ENCODE measurements around the gene ADAM12. TPM values are rescaled to one million over a fixed set of nuclear protein-coding genes. Genes with fewer than 3 reads are reported as not detected.

Gene ADAM12
- total and polyA plus RNA-seq, 9 of the 15 experiments (the other 6 are each of a cell fraction or from before 2014, with no cell fraction given), result not detected

- FAIRE-seq (no peak), ATAC-seq (no peak), DNase-seq (ENCODE audit: extremely low read depth in 1 of 4, low spot score in 3 of 4) (no peak)
- H3K9me3 ChIP-seq (replicated peaks; ENCODE audit: control insufficient read depth, insufficient read depth, low read depth, low read length), result no peaks in the 10 kb centered on the region
- CTCF ChIA-PET (ENCODE audit: low intra/inter-chr PET ratio), result no interaction called here
- no peak overlapping the region for H2AFZ ChIP-seq (ENCODE audit: low read depth, low read length)
- no peaks in the 10 kb centered on the region for H3K4me1 ChIP-seq (replicated peaks in 1 of 2; ENCODE audit: control insufficient read depth in 2 of 2, insufficient read depth in 2 of 2, low read length in 2 of 2)
- in situ Hi-C loops (cut with MboI) (no loop called here), intact Hi-C loops (cut with micrococcal nuclease) (no loop called here)
- no peaks in the 10 kb centered on the region for H3K9me1 ChIP-seq (ENCODE audit: control insufficient read depth, insufficient read depth, low read length)
- H3K4me3 ChIP-seq, result no peak overlapping the region
- BruUV-seq (replicated peaks), result no TSS peak
- TF ChIP-seq ZNF263 (CRISPR knock-in tag; IDR thresholded peaks at IDR 0.05; ENCODE audit: borderline replicate concordance) (no peak), GTF2A2 (tag; IDR thresholded peaks at IDR 0.05) (no peak), ZHX1 (conservative IDR thresholded peaks at IDR 0.05; ENCODE audit: low read length) (no peak), NFXL1 (CRISPR knock-in tag; IDR thresholded peaks at IDR 0.05) (no peak), PATZ1 (CRISPR knock-in tag; IDR thresholded peaks at IDR 0.05; ENCODE audit: borderline replicate concordance) (no peak), ZNF146 (CRISPR knock-in tag; IDR thresholded peaks at IDR 0.05; ENCODE audit: unreplicated experiment) (no peak), NCOA6 (IDR thresholded peaks at IDR 0.05) (no peak), YY1 (IDR thresholded peaks at IDR 0.05; ENCODE audit: borderline replicate concordance in 1 of 3, control insufficient read depth in 1 of 3, extremely low read depth in 1 of 3, insufficient read depth in 3 of 3, insufficient read length in 1 of 3, insufficient replicate concordance in 2 of 3, low read depth in 1 of 3, low read length in 2 of 3) (no peak), SMARCA5 (IDR thresholded peaks at IDR 0.05) (no peak), ZNF124 (CRISPR knock-in tag; IDR thresholded peaks at IDR 0.05) (no peak), BHLHE40 (IDR thresholded peaks at IDR 0.05; ENCODE audit: low read length) (no peak), ATF1 (CRISPR knock-in tag; IDR thresholded peaks at IDR 0.05) (no peak), ATF1 (tag; IDR thresholded peaks at IDR 0.05) (no peak), RBM15 (IDR thresholded peaks at IDR 0.05; ENCODE audit: insufficient read depth, low read length) (no peak), CREB3L1 (IDR thresholded peaks at IDR 0.05; ENCODE audit: borderline replicate concordance, low read depth) (no peak)
- no peak overlapping the region for H3K27ac ChIP-seq (ENCODE audit: extremely low read depth, low read depth, low read length)
- no peak overlapping the region for H3K9ac ChIP-seq (ENCODE audit: insufficient read depth in 1 of 2, low read depth in 2 of 2, low read length in 2 of 2)
- no peak overlapping the region for H3K4me2 ChIP-seq (ENCODE audit: insufficient read depth, low read length)
- no peaks in the 10 kb centered on the region for H3K36me3 ChIP-seq (ENCODE audit: control insufficient read depth, insufficient read depth, low read length)
- no peaks in the 10 kb centered on the region; the same call in 1 of the 2 replicates for H4K20me1 ChIP-seq (replicated peaks; ENCODE audit: control insufficient read depth, insufficient read depth, low read length)
- no peaks in the 10 kb centered on the region for H3K79me2 ChIP-seq (ENCODE audit: control insufficient read depth, insufficient read depth, low read length)
- H3K27me3 ChIP-seq (ENCODE audit: control insufficient read depth in 2 of 2, insufficient read depth in 2 of 2, low read length in 2 of 2), result no peaks in the 10 kb centered on the region; a peak in 1 of 5 replicates
- POLR2A ChIA-PET, result no interaction called here
- 1% methylated on average over 6 of the region's 6 CpGs for WGBS (ENCODE audit: insufficient coverage, low coverage, missing lambda C conversion rate)
Observed at GRCh38 chr10:126290232-126290631, 98.0 kb downstream of the ADAM12 start.

Measured in K562 (cell line).